GM12873 (cell line): ENCODE data around the gene AIG1.

Source experiments
- CTCF ChIP-seq: IDR thresholded peaks from 2 replicates; pipeline ENCODE4 v1.5.1; 2012; ENCODE audit warnings: low read depth, mild to moderate bottlenecking, moderate library complexity, low read length, control low read depth; ENCODE audit not compliant: insufficient read depth; ENCODE audit errors: missing control alignments

The AIG1 gene

GRCh38 chr6:143369971-143370370 is 309.3 kb downstream of the AIG1 start:
- no peak for TF ChIP-seq CTCF

GRCh38 chr6:143370812-143371370 is 310.2 kb downstream of the AIG1 start:
- no peak for TF ChIP-seq CTCF

- no peak for TF ChIP-seq CTCF
Observed at GRCh38 chr6:143372199-143372882, 311.7 kb downstream of the AIG1 start.

- no peak for TF ChIP-seq CTCF
Observed at GRCh38 chr6:143374014-143374413, 313.3 kb downstream of the AIG1 start.

GRCh38 chr6:143375022-143375585 is 314.4 kb downstream of the AIG1 start:
- no peak for TF ChIP-seq CTCF

GRCh38 chr6:143376375-143376774 is 315.7 kb downstream of the AIG1 start:
- TF ChIP-seq CTCF, result no peak

GRCh38 chr6:143376861-143377260 is 316.2 kb downstream of the AIG1 start:
- TF ChIP-seq CTCF, result no peak
